Chondrocyte (in vitro differentiated cells): Measurements from ENCODE around the gene RPS17. TPM values are rescaled to one million over a fixed set of nuclear protein-coding genes. Genes with fewer than 3 reads are reported as not detected.

Experiments used
- DNase-seq: peaks from one replicate; pipeline ENCODE4 v3.0.0; 2021; ENCODE audit warnings: mixed read lengths, low spot score
- H3K27ac Mint-ChIP-seq: one replicate; pipeline ENCODE4 v1.8.0; 2021; ENCODE audit warnings: mild to moderate bottlenecking, moderate library complexity, mixed read lengths; ENCODE audit not compliant: unreplicated experiment
- H3K27me3 Mint-ChIP-seq: 2 replicates; pipeline ENCODE4 v1.8.0; 2021; ENCODE audit warnings: low read depth, mixed read lengths
- H3K36me3 Mint-ChIP-seq: 2 replicates; pipeline ENCODE4 v1.8.0; 2021; ENCODE audit warnings: low read depth, mixed read lengths
- H3K4me1 Mint-ChIP-seq: 2 replicates; pipeline ENCODE4 v1.8.0; 2021; ENCODE audit warnings: low read depth, mild to moderate bottlenecking, mixed read lengths
- H3K4me3 Mint-ChIP-seq: one replicate; pipeline ENCODE4 v1.8.0; 2021; ENCODE audit warnings: mild to moderate bottlenecking, moderate library complexity, mixed read lengths; ENCODE audit not compliant: unreplicated experiment
- H3K9me3 Mint-ChIP-seq: 2 replicates; pipeline ENCODE4 v1.8.0; 2021; ENCODE audit warnings: low read depth, mixed read lengths
- CTCF ChIP-seq: fragments of 200-600 bp; sonication (generic); IDR thresholded peaks from 2 replicates; pipeline ENCODE4 v1.5.0; 2021; ENCODE audit warnings: antibody characterized with exemption, mild to moderate bottlenecking, moderate library complexity
- total RNA-seq: library from RNA; stranded (reverse); gene quantifications from 3 replicates; pipeline ENCODE4 v1.2.1, GENCODE V29; 2021

The RPS17 gene
- total RNA-seq, 1 donor from 2014 or later = 1,001 TPM

GRCh38 chr15:82549199-82549665 lies 9.0 kb upstream of the RPS17 start:
- no peak overlapping the region for H3K4me3 Mint-ChIP-seq
- TF ChIP-seq CTCF = no peak
- DNase-seq = no peak
- H3K27ac Mint-ChIP-seq = no peak overlapping the region
- no peaks in the 10 kb centered on the region for H3K4me1 Mint-ChIP-seq
- no peaks in the 10 kb centered on the region for H3K9me3 Mint-ChIP-seq
- peaks cover 7% of the 10 kb centered on the region for H3K36me3 Mint-ChIP-seq
- H3K27me3 Mint-ChIP-seq = peaks cover 30% of the 10 kb centered on the region

DNA sequence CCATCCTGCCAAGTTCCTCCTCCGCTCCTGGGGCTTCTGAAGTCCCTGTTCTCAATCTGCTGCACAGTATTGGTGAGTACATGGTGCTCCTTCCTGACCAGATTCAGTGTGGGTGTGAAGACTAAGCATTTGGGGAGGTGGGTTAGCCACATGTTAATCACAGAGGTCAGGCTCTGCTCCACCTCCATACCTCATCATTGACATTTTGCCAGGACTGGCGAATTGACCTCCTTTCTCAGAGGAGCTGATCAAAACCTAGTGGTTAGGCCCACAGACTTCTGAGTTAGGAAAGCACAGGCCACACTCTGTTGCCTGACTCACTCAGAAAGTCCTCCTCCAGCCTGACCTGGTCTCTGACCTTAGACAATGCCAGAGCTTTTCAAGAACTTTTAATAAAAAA lies 8.4 kb upstream of the RPS17 start:
- Mint-ChIP-seq H3K36me3 (peaks cover 7% of the 10 kb centered on the region), H3K9me3 (no peaks in the 10 kb centered on the region), H3K4me1 (no peaks in the 10 kb centered on the region), H3K27me3 (peaks cover 26% of the 10 kb centered on the region), H3K27ac (no peak overlapping the region), H3K4me3 (no peak overlapping the region)
- DNase-seq = no peak
- TF ChIP-seq CTCF = no peak

DNA sequence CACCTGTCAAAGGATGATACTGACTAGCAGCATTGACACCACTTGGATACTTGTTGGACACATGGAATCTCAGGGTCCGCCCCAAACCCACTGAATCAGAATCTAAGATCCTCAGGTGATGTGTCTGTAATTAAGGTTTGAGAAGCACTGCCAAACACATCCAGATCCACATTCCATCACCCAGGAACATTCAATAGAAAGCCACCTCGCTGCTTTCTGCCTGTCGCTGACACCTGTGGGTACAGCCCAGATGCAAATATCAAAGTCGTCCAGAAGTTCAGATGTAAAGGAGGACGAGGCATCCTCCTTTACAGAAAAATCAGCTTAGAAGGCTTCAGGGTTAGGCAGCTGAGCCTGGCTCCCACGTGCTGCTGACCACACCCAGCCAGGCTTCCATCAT lies 5.2 kb upstream of the RPS17 start:
- no peak for TF ChIP-seq CTCF
- H3K27ac Mint-ChIP-seq = no peak overlapping the region
- H3K9me3 Mint-ChIP-seq = no peaks in the 10 kb centered on the region

GRCh38 chr15:82545002-82545401 lies 4.7 kb upstream of the RPS17 start:
- no peak for DNase-seq
- Mint-ChIP-seq H3K27ac (no peak overlapping the region), H3K9me3 (no peaks in the 10 kb centered on the region), H3K4me3 (no peak overlapping the region), H3K27me3 (peaks cover 2% of the 10 kb centered on the region), H3K4me1 (peaks cover 18% of the 10 kb centered on the region), H3K36me3 (peaks cover under 1% of the 10 kb centered on the region)
- TF ChIP-seq CTCF = no peak

More for the DNA sequence above, 5.2 kb upstream of the RPS17 start:
- Mint-ChIP-seq H3K36me3 (peaks cover 3% of the 10 kb centered on the region), H3K4me3 (no peak overlapping the region), H3K4me1 (peaks cover 18% of the 10 kb centered on the region), H3K27me3 (peaks cover 7% of the 10 kb centered on the region)
- no peak for DNase-seq

GRCh38 chr15:82544431-82544830 lies 4.2 kb upstream of the RPS17 start:
- no peak for TF ChIP-seq CTCF
- H3K27ac Mint-ChIP-seq = no peak overlapping the region
- peaks cover 20% of the 10 kb centered on the region for H3K4me1 Mint-ChIP-seq
- no peaks in the 10 kb centered on the region for H3K9me3 Mint-ChIP-seq
- H3K27me3 Mint-ChIP-seq = no peaks in the 10 kb centered on the region
- no peak overlapping the region for H3K4me3 Mint-ChIP-seq
- H3K36me3 Mint-ChIP-seq = no peaks in the 10 kb centered on the region
- DNase-seq = no peak
